CD4-positive, alpha-beta T cell treated with Interleukin-2 at 100 ng/mL for 4 hours (primary cell): ENCODE data around the gene LSAMP.
"Not testable (repeated sequence)": the region's sequence is repeated elsewhere in the genome, so short reads cannot be mapped to it uniquely, and the experiment has no call there.

Experiments used
- DNase-seq: peaks from one replicate; pipeline ENCODE4 v3.0.0-alpha.2; 2020; ENCODE audit warnings: low spot score

LSAMP gene

DNA sequence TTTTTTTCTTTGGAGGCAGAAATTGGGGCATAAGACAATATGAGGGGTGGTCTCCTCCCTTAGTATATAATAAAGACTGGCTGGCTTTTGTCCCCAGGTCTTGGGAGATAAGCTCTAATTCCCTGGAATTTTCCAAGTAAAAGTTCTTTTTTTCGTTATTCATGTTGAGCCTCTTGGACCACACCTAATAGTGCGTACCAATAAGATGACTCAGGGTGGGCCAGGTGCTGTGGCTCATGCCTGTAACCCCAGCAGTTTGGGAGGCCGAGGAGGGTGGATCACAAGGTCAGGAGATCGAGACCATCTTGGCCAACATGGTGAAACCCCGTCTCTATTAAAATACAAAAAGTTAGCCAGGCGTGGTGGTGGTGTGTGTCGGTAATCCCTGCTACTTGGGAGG is 645.2 kb downstream of the LSAMP start:
- DNase-seq = not testable (repeated sequence)

DNA sequence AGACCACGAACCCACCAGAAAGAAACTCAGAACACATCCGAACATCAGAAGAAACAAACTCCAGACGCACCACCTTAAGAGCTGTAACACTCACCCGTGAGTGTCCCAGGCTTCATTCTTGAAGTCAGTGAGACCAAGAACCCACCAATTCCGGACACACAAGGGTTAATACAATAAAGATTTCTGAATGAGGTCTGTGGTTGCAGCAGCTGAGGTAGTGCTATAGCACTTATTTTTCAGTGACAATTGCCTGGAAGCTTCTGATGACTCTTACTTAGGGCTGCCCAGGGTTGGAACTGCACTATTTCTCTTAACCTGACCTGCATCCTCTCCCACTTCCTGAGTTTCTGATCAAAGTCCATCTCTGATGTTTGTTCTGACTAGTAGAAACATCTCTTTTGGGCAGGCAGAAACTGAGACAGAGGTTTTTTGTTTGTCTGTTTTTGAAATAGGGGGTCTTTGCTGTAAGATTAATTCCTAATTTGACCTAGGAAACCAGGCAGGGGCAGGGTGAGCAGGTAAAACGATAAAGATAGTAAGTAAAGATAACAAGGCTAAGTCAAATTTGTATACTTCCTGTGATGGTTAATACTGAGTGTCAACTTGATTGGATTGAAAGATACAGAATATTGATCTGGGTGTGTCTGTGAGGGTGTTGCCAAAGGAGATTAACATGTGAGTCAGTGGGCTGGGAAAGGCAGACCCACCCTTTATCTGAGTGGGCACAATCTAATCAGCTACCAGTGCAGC is 652.9 kb downstream of the LSAMP start:
- peak; percentile 51 for DNase-seq

DNA sequence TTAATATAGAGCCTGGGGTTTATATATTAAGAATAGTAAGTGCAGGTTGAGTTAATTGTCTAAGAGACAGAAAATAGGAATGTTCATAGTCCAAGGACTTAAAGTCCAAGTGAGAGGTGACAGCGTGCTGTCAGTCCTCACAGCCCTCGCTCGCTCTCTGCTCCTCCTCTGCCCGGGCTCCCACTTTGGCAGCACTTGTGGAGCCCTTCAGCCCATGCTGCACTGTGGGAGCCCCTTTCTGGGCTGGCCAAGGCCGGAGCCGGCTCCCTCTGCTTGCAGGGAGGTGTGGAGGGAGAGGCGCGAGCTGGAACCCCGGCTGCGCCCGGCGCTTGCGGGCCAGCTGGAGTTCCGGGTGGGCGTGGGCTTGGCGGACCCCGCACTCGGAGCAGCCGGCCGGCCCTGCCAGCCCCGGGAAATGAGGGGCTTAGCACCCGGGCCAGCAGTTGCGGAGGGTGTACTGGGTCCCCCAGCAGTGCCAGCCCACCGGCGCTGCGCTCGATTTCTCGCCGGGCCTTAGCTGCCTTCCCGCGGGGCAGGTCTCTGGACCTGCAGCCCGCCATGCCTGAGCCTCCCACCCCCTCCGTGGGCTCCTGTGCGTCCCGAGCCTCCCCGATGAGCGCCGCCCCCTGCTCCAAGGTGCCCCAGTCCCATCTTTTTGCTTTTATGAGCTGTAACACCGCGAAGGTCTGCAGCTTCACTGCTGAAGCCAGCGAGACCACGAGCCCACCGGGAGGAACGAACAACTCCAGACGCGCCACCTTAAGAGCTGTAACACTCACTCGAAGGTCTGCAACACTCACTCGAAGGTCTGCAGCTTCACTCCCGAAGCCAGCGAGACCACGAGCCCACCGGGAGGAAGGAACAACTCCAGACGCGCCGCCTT is 653.8 kb downstream of the LSAMP start:
- DNase-seq = not testable (repeated sequence)

DNA sequence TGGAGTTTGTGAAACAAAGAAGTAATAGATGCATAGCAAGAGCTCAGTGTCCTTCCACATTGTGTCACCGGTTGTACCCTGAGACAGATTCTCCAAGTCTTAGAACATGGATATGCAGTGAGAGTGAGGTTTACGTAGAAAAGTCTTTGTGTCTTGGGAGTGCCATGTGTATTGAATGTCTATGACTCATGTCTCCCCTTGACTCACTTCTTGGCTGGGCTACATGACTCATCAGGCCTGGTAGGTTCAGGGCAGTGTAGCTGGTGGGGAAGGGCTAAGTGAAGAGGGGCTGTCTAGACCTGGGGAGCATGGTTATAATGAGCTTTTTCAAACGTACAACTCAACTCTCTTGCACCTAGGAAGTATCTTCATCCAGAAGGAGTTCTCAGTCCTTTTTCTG is 654.5 kb downstream of the LSAMP start:
- peak; percentile 70 for DNase-seq

DNA sequence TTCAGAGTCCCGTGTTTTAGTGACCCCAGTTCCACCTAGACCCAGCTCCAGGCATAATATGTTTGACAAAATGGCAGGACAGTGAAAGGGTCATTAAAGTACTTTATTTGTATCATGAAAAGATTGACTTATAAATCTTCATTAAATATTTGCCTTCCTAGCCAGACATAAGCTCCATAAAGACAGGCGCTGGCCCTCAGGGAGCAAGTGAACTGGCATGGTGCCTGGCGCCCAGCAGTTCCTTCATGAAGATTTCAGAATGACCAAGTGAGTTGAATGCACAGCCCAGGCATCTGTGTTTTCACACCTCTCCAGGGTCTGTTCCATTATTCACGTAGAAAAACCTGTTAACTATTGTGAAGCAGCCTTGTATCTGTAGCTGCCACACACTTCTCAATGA is 655.8 kb downstream of the LSAMP start:
- DNase-seq = no peak

DNA sequence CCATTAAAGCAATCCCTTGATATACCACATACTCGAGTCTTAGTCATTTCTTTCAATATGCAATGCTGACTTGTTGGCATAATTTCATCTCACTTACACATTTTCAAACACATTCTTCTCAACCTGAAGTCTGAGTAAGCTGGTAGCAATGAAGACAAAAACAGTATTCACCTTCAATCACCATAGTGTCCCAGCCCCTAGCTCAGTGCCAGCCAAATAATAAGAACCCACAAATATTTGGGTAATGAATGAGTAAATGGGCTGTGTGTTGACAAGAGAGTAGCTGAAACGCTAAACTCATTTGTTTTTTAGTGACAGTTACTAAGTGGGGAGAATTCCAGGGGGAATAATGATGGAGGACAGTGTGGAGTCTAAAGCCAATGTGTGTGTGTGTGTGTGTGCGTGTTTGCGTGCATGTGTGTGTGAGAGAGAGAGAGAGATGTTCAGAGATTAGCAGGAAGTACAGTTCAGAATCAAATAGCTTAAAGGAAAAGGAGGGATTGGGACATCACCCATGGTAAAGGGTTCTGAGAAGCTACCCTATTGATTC is 656.3 kb downstream of the LSAMP start:
- DNase-seq = no peak

DNA sequence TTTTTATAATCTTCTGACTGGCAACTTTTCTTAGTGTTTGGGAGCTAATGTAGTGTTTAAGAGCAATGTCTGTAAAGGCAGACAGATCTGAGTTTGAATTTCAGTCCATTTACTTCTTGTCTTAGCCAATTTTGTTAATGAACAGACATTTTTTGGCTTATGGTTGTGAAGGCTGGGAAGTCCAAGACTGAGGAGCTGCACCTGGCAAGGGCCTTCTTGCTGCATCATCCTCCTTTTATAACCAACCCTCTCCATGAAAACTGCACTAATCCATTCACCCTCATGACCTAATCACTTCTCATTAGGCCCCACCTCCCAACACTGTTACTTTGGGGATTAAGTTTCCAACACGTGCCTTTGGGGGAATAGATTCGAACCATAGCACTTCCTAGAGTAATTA is 657.5 kb downstream of the LSAMP start:
- no peak for DNase-seq

DNA sequence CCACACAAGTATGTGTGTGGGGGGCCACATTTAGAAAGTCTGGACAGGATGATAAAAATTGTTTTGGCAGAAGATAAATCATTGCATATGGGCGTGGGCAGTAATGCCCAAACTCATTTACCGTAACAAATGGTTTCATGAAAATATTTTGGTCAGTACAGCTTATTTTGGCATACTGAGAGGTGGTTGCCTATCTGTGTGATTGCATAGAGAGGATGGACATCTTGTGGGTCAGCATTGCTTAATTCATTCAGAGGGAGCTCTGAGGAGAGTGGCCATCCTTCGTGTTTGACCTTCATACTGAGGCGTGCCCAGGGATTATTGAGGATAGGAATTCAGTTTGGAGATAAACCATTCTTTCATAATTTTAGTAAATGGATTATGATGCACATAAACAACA is 659.5 kb downstream of the LSAMP start:
- no peak for DNase-seq

DNA sequence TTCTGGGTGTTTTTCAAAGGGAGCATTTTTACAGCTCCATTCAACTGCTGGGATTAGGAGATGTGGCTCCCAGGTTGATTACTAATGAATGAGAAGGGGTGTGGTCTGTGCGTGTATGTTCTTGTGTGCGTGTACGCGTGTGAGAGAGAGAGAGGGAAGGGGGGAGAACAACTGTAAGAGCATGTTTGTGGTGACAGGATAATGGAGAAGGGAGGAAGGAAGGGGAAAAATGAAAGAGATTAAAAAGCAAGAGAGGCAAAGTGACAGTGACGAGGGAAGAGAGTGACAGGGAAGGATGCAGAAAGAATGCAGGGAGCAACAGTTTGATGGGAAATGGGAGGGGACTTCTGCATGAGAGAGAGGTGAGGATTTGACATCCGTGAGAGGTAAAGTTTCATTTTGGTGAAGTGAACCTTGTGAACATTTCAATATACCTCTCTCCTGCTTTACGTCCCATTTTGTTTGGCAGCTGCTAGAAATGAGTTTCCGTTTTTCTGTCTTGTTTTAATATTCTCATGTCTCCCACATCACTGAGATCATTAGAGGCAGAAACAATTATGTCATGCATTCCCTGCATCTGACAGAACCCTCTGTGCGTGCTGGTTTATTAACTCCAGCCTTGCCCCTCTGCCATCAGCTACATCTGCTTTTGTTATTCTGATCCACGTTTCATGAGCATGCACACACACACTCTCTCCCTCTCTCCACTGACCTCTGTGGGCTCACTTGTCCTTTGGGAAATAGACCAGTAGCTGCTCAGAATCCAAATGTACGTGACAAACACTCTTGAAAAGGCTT is 660.3 kb downstream of the LSAMP start:
- no peak for DNase-seq

DNA sequence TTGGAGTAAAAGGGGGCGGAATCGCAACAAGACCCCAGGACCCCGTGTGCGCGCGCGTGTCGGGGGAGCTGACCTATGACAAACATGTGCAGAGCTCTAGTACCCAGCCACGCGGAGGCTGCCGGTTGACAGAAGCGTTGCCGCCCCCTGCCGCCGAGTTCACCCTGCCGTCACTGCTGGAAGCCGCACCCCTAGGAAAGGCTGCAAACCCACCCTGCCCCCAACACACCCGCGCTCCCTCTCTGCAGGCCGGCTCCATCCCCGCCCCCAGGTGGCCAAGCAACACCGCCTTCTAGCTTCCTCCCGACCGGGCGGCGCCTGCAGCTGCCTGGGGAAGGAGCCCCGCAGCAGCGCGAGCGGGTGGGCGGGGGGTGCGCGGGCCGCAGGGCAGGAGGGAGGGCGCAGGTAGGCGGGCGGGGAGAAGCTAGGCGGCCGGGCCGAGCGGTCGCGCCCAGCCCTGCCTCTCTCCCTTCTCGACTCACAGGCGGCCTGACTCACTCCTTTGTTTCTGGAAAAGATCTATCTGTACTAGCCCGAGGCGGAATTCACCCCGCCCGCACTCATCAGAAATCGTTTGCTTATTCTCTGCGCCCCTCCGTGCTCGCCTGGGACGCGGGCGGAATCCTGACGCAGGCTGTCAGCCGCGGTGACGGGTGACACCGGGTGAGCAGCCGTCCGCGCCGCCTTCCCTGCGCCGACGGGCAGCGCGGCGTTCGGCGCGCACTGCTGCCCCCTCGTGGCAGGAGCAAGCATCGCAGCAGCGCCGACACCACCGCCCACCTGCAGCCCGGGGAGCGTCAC is 661.1 kb downstream of the LSAMP start:
- DNase-seq = peak; percentile 88

DNA sequence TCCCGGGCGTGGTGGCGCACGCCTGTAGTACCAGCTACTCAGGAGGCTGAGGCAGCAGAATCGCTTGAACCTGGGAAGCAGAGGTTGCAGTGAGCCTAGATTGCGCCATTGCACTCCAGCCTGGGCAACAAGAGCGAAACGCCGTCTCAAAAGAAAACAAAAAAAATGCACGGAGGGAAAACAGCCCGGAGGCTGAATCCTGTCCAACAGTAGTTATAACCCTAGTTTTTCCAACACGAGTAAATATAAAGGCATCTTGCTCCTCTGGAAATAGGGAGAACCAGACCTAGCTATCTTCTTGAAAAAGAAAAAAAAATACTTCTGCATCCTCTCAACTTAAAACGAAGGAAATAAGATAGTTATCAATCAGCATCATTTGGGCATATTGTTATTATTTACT is 661.9 kb downstream of the LSAMP start:
- not testable (repeated sequence) for DNase-seq

DNA sequence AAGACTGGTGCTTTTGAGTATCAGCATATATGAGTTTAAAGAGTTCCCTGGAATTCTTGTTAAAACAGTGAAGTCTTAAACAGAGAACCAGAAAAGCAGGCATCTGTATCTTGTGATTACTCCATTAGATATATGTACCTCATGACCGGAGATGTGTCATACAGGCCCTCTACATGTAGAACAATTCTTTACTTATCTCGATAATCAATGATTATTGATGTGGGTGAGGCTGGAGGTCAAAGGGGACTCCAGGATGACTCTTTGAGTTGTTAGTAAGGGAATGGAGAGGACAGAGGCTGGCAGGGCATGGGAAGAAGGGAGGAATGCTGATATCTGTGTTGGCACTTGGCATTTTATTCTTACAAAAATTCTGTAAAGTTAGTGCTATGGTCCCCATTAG is 666.3 kb downstream of the LSAMP start:
- no peak for DNase-seq

DNA sequence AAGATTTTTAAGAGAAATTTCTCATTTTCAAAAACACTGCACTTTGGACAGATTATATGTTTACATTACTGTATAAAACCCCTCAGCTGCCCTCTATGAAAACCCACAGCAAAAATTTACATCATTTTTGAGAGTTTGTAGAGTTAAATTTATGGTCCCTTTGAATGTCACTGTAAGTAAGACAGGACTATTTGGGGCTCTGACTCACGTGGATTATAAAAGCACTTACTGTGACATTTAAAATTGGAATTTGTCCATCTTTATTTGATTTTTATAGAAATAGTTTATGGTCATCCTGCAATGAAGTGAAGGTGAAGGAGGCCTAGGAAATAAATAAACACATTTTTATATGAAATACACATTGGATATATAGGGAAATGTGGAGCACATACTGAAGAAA is 672.3 kb downstream of the LSAMP start:
- DNase-seq = no peak

DNA sequence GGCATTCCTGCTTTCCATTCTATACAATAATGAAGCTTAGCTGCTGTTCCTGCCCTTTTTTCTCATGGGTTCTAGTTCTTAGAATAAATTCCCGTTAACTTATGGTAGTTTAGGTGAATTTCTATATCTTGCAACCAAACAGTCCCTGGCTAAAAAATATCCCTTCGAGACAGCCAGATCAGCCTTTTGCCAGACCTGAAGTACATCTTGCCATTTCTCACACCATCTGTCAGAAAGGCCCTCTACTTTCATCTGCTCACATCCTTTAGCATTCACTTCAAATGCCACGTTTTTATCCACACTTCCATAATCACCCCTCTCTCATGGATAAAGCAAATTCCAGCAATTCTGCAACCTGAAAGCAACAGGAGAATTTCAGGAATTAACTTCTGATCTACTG is 676.6 kb downstream of the LSAMP start:
- no peak for DNase-seq

DNA sequence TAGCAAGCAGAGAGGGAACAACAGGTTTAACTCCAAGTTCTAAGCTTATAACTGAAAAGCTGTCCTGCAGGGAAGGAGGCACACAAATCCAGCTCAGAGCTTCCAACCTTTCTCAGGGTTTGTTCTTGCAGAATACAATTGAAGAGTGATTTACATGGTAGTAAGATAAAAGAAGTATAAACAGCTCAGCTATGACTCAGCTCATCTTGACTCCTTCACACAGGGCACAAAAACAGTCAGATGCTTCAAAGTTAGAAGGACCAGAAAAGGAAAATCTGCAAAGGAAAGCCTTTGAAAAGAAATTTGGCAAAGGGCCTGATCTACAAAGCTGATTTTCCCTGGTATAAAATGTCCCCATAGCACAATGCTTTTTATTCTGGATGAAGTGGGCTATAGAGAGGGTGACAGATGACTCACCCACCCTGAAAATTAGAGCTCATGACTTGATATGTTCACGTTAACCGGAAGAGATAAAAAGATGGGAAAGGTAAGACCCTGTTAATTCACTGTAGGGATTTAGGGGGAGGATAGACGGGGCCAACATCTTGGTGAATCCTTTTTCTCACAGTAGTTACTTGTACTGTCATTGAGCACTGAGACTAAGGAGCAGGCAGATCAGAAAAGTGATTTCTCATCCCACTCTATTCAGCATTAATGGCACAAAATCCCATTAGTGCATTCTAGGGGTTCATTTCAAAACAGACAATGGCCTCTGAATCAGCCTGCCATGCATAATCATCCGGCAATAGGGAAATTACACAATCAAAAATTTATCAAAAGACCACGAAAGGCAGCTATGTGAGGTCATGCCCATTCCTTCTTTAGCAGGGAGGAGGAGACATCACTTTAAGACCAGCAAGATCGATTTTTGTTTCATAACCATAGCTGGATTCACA is 678.5 kb downstream of the LSAMP start:
- no peak for DNase-seq

DNA sequence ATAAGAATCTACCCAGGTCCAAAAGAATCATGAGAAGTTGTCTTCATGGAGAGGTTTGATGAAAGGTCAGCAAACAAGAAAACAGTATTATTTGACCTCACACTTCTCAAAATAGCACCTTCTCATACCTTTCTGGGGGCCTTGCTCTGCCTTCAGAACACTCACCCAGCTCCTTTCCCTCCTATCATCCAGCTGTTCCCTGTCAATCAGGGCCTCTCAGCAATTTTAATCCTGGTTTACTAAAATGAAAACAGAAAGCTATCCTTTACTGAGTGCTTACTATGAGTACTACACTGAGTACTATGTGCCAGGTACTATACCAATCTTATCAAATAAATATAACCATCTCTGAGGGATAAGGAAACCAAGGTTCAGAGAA is 683.4 kb downstream of the LSAMP start:
- no peak for DNase-seq

DNA sequence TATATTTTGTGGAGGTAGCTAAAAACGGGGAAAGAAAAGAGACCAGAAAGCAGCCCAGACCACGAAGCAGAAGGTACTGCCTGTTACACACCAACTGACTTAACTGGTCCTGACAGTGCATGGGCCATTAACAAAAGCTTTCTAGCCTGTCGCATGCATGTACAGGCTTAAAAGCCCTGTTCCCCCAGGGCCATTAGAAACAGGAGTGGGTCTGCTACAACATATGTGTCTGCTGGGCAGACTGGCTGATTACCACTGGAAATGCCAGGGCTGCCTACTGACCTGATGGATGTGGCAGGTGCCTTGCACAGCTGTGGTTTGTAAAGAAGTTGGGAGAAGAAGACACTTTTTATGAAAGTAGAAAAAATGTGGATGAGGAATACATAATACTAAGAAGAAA is 684.6 kb downstream of the LSAMP start:
- no peak for DNase-seq

DNA sequence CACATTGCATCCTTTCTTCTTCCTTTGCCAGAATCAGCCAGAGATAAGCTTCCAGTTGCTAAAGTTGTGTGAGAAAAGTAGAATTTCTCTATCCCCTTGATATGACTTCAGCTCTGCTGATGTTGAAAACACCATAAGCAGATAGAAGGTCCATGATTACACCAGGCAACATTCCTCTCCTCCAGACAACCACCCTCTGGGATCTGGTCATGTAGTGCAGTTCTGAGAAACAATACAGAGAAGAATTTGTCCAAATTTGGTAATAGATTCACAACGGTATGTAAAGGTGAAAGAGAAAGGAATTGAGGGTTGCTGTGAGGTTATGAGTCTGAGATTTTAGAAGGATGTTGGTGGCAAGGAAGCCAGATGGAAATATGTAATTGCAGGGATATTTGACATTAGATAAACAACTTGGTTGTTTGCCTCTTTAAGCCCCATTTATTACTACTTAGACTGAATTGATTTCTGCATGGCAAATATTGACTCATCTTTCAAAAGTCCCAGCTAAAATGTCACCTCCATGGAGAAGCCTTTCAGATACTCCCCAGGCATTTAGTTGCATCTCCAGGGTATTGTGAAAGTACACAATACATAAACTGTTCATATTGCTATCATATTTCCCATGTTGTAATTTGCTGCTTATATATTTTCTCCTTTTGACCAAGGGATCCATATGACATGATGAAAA is 687.1 kb downstream of the LSAMP start:
- DNase-seq = no peak

DNA sequence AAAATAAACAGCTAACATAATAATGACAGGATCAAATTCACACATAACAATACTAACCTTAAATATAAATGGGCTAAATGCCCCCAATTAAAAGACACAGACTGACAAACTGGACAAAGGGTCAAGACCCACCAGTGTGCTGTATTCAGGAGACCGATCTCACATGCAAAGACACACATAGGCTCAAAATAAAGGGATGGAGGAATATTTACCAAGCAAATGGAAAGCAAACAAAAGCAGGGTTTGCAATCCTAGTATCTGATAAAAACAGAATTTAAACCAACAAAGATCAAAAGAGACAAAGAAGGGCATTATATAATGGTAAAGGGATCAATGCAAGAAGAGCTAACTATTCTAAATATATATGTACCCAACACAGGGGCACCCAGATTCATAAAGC is 692.3 kb downstream of the LSAMP start:
- not testable (repeated sequence) for DNase-seq
